ENCODE data around the gene C19orf25.

Gene C19orf25

DNA sequence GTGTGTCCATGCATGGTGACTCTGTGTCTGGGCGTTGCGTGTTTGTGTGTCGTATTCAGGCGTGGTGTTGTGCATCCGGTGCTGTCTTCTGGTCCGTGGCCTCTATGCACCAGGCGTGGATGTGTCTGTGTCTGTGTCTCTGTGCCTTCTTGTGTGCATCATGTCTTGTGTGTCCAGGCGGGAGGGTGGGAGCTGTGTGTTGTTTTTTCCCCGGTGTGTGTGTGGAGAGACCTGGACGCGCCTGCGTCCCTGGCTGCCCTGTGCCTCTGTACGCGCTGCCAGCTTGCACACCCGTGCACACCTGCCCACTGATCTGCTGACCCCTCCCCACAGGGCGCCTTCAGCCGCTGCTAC is 45.9 kb upstream of the C19orf25 start:
- no peaks in the 10 kb centered on the region for H3K36me3 ChIP-seq (replicated peaks)
- no peak overlapping the region for H3K4me3 ChIP-seq (ENCODE audit: low read depth, low read length)
- peaks cover 30% of the 10 kb centered on the region for H3K27me3 ChIP-seq (replicated peaks)
- in situ Hi-C loops (cut with HindIII; ENCODE audit: low pct_ligation_motif_present, low sequenced_read_pairs), result no loop called here
- TF ChIP-seq, protein P1, sequence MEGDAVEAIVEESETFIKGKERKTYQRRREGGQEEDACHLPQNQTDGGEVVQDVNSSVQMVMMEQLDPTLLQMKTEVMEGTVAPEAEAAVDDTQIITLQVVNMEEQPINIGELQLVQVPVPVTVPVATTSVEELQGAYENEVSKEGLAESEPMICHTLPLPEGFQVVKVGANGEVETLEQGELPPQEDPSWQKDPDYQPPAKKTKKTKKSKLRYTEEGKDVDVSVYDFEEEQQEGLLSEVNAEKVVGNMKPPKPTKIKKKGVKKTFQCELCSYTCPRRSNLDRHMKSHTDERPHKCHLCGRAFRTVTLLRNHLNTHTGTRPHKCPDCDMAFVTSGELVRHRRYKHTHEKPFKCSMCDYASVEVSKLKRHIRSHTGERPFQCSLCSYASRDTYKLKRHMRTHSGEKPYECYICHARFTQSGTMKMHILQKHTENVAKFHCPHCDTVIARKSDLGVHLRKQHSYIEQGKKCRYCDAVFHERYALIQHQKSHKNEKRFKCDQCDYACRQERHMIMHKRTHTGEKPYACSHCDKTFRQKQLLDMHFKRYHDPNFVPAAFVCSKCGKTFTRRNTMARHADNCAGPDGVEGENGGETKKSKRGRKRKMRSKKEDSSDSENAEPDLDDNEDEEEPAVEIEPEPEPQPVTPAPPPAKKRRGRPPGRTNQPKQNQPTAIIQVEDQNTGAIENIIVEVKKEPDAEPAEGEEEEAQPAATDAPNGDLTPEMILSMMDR (IDR thresholded peaks at IDR 0.05; ENCODE audit: low read depth, low read length, missing control alignments), result no peak
- no peak overlapping the region for H3K27ac ChIP-seq
- no peak for DNase-seq

- DNase-seq, result no peak
- no peaks in the 10 kb centered on the region for H3K36me3 ChIP-seq (replicated peaks)
- in situ Hi-C loops (cut with HindIII; ENCODE audit: low pct_ligation_motif_present, low sequenced_read_pairs), result no loop called here
- H3K27ac ChIP-seq, result no peak overlapping the region
- no peak overlapping the region for H3K4me3 ChIP-seq (ENCODE audit: low read depth, low read length)
- TF ChIP-seq, protein P1 (IDR thresholded peaks at IDR 0.05; ENCODE audit: low read depth, low read length, missing control alignments), result no peak
- peaks cover 30% of the 10 kb centered on the region for H3K27me3 ChIP-seq (replicated peaks)
Observed at GRCh38 chr19:1524287-1524971, 45.4 kb upstream of the C19orf25 start.

- no peak for DNase-seq
- in situ Hi-C loops (cut with HindIII; ENCODE audit: low pct_ligation_motif_present, low sequenced_read_pairs), result no loop called here
- TF ChIP-seq, protein P1 (IDR thresholded peaks at IDR 0.05; ENCODE audit: low read depth, low read length, missing control alignments), result no peak
- H3K27ac ChIP-seq, result no peak within 1 kb of the TSS
- no peak within 1 kb of the TSS for H3K4me3 ChIP-seq (ENCODE audit: low read depth, low read length)
- peaks cover 30% of the 10 kb centered on the region for H3K27me3 ChIP-seq (replicated peaks)
- no peaks in the 10 kb centered on the region for H3K36me3 ChIP-seq (replicated peaks)
Observed at GRCh38 chr19:1523412-1524286, 44.6 kb upstream of the C19orf25 start, which contains the start of gene PLK5. PLK5 (plus strand) TSS chr19:1524077; CDS start chr19:1526997, 2,920 bp downstream.

GRCh38 chr19:1522838-1523237 is 43.8 kb upstream of the C19orf25 start:
- peaks cover 30% of the 10 kb centered on the region for H3K27me3 ChIP-seq (replicated peaks)
- no peak overlapping the region for H3K27ac ChIP-seq
- TF ChIP-seq, protein P1 (IDR thresholded peaks at IDR 0.05; ENCODE audit: low read depth, low read length, missing control alignments), result no peak
- DNase-seq, result no peak
- no peaks in the 10 kb centered on the region for H3K36me3 ChIP-seq (replicated peaks)
- no peak overlapping the region for H3K4me3 ChIP-seq (ENCODE audit: low read depth, low read length)
- in situ Hi-C loops (cut with HindIII; ENCODE audit: low pct_ligation_motif_present, low sequenced_read_pairs), result no loop called here

GRCh38 chr19:1522061-1522460 is 43.0 kb upstream of the C19orf25 start:
- Histone ChIP-seq H3K4me3 (ENCODE audit: low read depth, low read length) (no peak overlapping the region), H3K27ac (no peak overlapping the region), H3K27me3 (replicated peaks) (peaks cover 30% of the 10 kb centered on the region), H3K36me3 (replicated peaks) (no peaks in the 10 kb centered on the region)
- no peak for DNase-seq
- in situ Hi-C loops (cut with HindIII; ENCODE audit: low pct_ligation_motif_present, low sequenced_read_pairs), result no loop called here
- TF ChIP-seq, protein P1 (IDR thresholded peaks at IDR 0.05; ENCODE audit: low read depth, low read length, missing control alignments), result no peak
